ENCODE results near the gene GNG5.

The GNG5 gene

DNA sequence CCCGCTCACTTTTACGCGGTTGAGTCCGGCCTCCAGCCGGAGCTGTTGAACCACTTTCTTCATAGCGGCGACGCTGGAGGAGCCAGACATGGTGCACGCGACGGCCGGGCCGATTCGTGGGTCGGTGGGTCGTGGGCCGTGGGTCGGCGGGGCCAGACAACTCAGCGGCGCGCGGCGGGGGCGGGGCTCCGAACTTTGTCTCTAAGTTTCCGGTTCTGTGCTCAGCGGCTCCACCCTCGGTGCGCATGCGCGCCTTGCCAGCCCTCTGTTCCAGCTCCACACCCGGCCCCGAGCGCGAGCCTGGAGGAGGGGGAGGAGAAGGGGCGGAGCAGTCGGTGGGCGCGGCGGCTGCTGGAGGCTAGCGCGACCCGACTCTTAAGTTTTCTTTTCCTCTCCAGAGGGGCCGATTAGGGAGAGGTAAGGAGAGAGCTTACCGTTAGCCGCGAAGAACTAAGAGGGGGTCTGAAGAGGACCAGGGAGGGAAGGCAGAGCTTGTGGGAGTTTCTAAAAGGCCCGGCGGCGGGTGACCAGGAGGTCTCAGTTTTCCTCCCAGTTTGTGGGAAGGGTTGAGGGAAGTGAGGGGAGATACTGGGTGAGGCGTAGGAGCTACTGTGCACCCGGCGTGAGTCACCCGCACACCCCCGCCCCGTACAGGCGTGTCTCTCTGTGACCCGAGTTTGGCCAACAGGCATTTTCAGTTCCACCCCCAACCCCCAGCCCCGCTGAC, at the start of gene GNG5, which contains the start of gene SPATA1:
Gene GNG5, minus strand, starts transcription at position 580 of the 727 bp plus-strand sequence. Its CDS starts 490 bp downstream, at position 90.
Gene SPATA1, plus strand, starts transcription at position 385 of the 727 bp plus-strand sequence. CDS start 9,974 bp downstream, outside the sequence.
- H3K27me3 ChIP-seq (ENCODE audit: control insufficient read depth, low read length): no peaks in the 10 kb centered on the region
- H3K27ac ChIP-seq (ENCODE audit: low read depth, low read length): peak within 1 kb of the TSS; percentile 87
- TF ChIP-seq CTCF (IDR thresholded peaks at IDR 0.05; ENCODE audit: low read depth, low read length, poor library complexity, severe bottlenecking) (no peak), EZH2phosphoT487 (IDR thresholded peaks at IDR 0.05; ENCODE audit: borderline replicate concordance, low read length) (no peak)
- H3K9me3 ChIP-seq (ENCODE audit: control insufficient read depth, insufficient read depth, low read length): peaks cover 8% of the 10 kb centered on the region
- peaks cover 27% of the 10 kb centered on the region for H3F3A ChIP-seq (ENCODE audit: control insufficient read depth, insufficient read depth)
- peak within 1 kb of the TSS; percentile 89 for H3K4me2 ChIP-seq (ENCODE audit: low read length)
- peaks cover 16% of the 10 kb centered on the region; the same call in 1 of the 2 replicates for H4K20me1 ChIP-seq (ENCODE audit: control insufficient read depth, insufficient read depth, low read depth, low read length)
- H3K4me1 ChIP-seq (ENCODE audit: control insufficient read depth, low read length): peaks cover 30% of the 10 kb centered on the region
- H3K4me3 ChIP-seq (ENCODE audit: low read length): peak within 1 kb of the TSS; percentile 94
- H3K9me2 ChIP-seq (replicated peaks; ENCODE audit: control insufficient read depth, low read length): no peaks in the 10 kb centered on the region
- H3K36me3 ChIP-seq (ENCODE audit: control insufficient read depth, low read length): peaks cover 38% of the 10 kb centered on the region
- H3K79me2 ChIP-seq (ENCODE audit: control insufficient read depth, low read length): peaks cover 58% of the 10 kb centered on the region

GRCh38 chr1:84550826-84551225, 44.4 kb upstream of the GNG5 start:
- Histone ChIP-seq H3K27ac (ENCODE audit: low read depth, low read length) (no peak overlapping the region), H3K36me3 (ENCODE audit: control insufficient read depth, low read length) (no peaks in the 10 kb centered on the region)
- TF ChIP-seq CTCF (IDR thresholded peaks at IDR 0.05; ENCODE audit: low read depth, low read length, poor library complexity, severe bottlenecking): no peak
- no peak for TF ChIP-seq EZH2phosphoT487 (IDR thresholded peaks at IDR 0.05; ENCODE audit: borderline replicate concordance, low read length)

GRCh38 chr1:84541679-84542078, 35.3 kb upstream of the GNG5 start:
- H3K36me3 ChIP-seq (ENCODE audit: control insufficient read depth, low read length): no peaks in the 10 kb centered on the region
- H3K79me2 ChIP-seq (ENCODE audit: control insufficient read depth, low read length): no peaks in the 10 kb centered on the region
- H4K20me1 ChIP-seq (ENCODE audit: control insufficient read depth, insufficient read depth, low read depth, low read length): no peaks in the 10 kb centered on the region
- no peaks in the 10 kb centered on the region for H3K27me3 ChIP-seq (ENCODE audit: control insufficient read depth, low read length)
- TF ChIP-seq CTCF (IDR thresholded peaks at IDR 0.05; ENCODE audit: low read depth, low read length, poor library complexity, severe bottlenecking): peak; percentile 46
- TF ChIP-seq EZH2phosphoT487 (IDR thresholded peaks at IDR 0.05; ENCODE audit: borderline replicate concordance, low read length): no peak
- no peak overlapping the region for H3K4me2 ChIP-seq (ENCODE audit: low read length)
- H3K9me3 ChIP-seq (ENCODE audit: control insufficient read depth, insufficient read depth, low read length): no peaks in the 10 kb centered on the region
- no peaks in the 10 kb centered on the region for H3K4me1 ChIP-seq (ENCODE audit: control insufficient read depth, low read length)
- no peaks in the 10 kb centered on the region for H3K9me2 ChIP-seq (replicated peaks; ENCODE audit: control insufficient read depth, low read length)
- H3K27ac ChIP-seq (ENCODE audit: low read depth, low read length): no peak overlapping the region
- H3K4me3 ChIP-seq (ENCODE audit: low read length): no peak overlapping the region
- no peaks in the 10 kb centered on the region for H3F3A ChIP-seq (ENCODE audit: control insufficient read depth, insufficient read depth)

More at GRCh38 chr1:84550826-84551225, 44.4 kb upstream of the GNG5 start:
- Histone ChIP-seq H3F3A (ENCODE audit: control insufficient read depth, insufficient read depth) (no peaks in the 10 kb centered on the region), H3K4me1 (ENCODE audit: control insufficient read depth, low read length) (no peaks in the 10 kb centered on the region), H3K4me3 (ENCODE audit: low read length) (no peak overlapping the region), H3K79me2 (ENCODE audit: control insufficient read depth, low read length) (no peaks in the 10 kb centered on the region), H3K27me3 (ENCODE audit: control insufficient read depth, low read length) (no peaks in the 10 kb centered on the region), H3K9me2 (replicated peaks; ENCODE audit: control insufficient read depth, low read length) (no peaks in the 10 kb centered on the region), H3K9me3 (ENCODE audit: control insufficient read depth, insufficient read depth, low read length) (no peaks in the 10 kb centered on the region), H3K4me2 (ENCODE audit: low read length) (no peak overlapping the region), H4K20me1 (ENCODE audit: control insufficient read depth, insufficient read depth, low read depth, low read length) (no peaks in the 10 kb centered on the region)

Measured in DOHH2 (cell line).